DOHH2 (cell line): Measurements from ENCODE around the gene AHCYL1.

Experiments
- H3F3A ChIP-seq: fragments of 200-600 bp; sonication (generic), shearing (Covaris generic); 2 replicates; pipeline ENCODE4 v1.6.0; 2016; ENCODE audit warnings: antibody characterized with exemption, mild to moderate bottlenecking; ENCODE audit not compliant: control insufficient read depth, insufficient read depth
- H3K27ac ChIP-seq: fragments of 200-600 bp; sonication (generic); 2 replicates; pipeline ENCODE4 v1.5.1; 2014; ENCODE audit warnings: low read depth, mild to moderate bottlenecking, low read length, moderate library complexity
- H3K27me3 ChIP-seq: fragments of 200-600 bp; sonication (generic); 2 replicates; pipeline ENCODE4 v1.6.1; 2014; ENCODE audit warnings: mild to moderate bottlenecking, low read length, mixed read lengths; ENCODE audit not compliant: control insufficient read depth
- H3K36me3 ChIP-seq: fragments of 200-600 bp; sonication (generic); 2 replicates; pipeline ENCODE4 v1.6.1; 2014; ENCODE audit warnings: mild to moderate bottlenecking, low read length, moderate library complexity, mixed read lengths; ENCODE audit not compliant: control insufficient read depth
- H3K4me1 ChIP-seq: fragments of 200-600 bp; sonication (generic); 2 replicates; pipeline ENCODE4 v1.6.1; 2014; ENCODE audit warnings: mild to moderate bottlenecking, low read length, mixed read lengths; ENCODE audit not compliant: control insufficient read depth
- H3K4me2 ChIP-seq: fragments of 200-600 bp; sonication (generic); 2 replicates; pipeline ENCODE4 v1.6.0; 2014; ENCODE audit warnings: mild to moderate bottlenecking, low read length, moderate library complexity
- H3K4me3 ChIP-seq: fragments of 200-600 bp; sonication (generic); 2 replicates; pipeline ENCODE4 v1.5.1; 2014; ENCODE audit warnings: mild to moderate bottlenecking, low read length, mixed read lengths
- H3K79me2 ChIP-seq: fragments of 200-600 bp; sonication (generic); 2 replicates; pipeline ENCODE4 v1.6.1; 2014; ENCODE audit warnings: mild to moderate bottlenecking, low read length, mixed read lengths; ENCODE audit not compliant: control insufficient read depth
- H3K9me2 ChIP-seq: fragments of 200-600 bp; sonication (generic); replicated peaks from 2 replicates; pipeline ENCODE4 v1.6.1; 2014; ENCODE audit warnings: mild to moderate bottlenecking, low read length, mixed read lengths; ENCODE audit not compliant: control insufficient read depth
- H3K9me3 ChIP-seq: fragments of 200-600 bp; sonication (generic); 2 replicates; pipeline ENCODE4 v1.6.1; 2014; ENCODE audit warnings: antibody characterized with exemption, low read length, mixed read lengths; ENCODE audit not compliant: control insufficient read depth, insufficient read depth
- H4K20me1 ChIP-seq: fragments of 200-600 bp; sonication (generic); 2 replicates; pipeline ENCODE4 v1.6.0; 2014; ENCODE audit warnings: low read depth, mild to moderate bottlenecking, antibody characterized with exemption, low read length, moderate library complexity; ENCODE audit not compliant: control insufficient read depth, insufficient read depth
- CTCF ChIP-seq: fragments of 200-600 bp; sonication (generic); IDR thresholded peaks from one replicate; pipeline ENCODE4 v1.5.1; 2014; ENCODE audit warnings: antibody characterized with exemption, mild to moderate bottlenecking, low read depth, low read length; ENCODE audit not compliant: poor library complexity, severe bottlenecking
- EZH2phosphoT487 ChIP-seq: fragments of 200-600 bp; sonication (generic); IDR thresholded peaks from 2 replicates; pipeline ENCODE4 v1.6.1; 2017; ENCODE audit warnings: borderline replicate concordance, mild to moderate bottlenecking, antibody characterized with exemption, low read length, moderate library complexity, mixed read lengths

Gene AHCYL1

GRCh38 chr1:110017792-110018191 is 33.2 kb downstream of the AHCYL1 start:
- Histone ChIP-seq H3K79me2 (no peaks in the 10 kb centered on the region), H3K4me1 (no peaks in the 10 kb centered on the region), H3K4me2 (no peak overlapping the region), H3K27me3 (no peaks in the 10 kb centered on the region), H3F3A (no peaks in the 10 kb centered on the region), H3K9me2 (no peaks in the 10 kb centered on the region), H3K27ac (no peak overlapping the region), H3K4me3 (no peak overlapping the region), H3K36me3 (peaks cover 80% of the 10 kb centered on the region), H4K20me1 (no peaks in the 10 kb centered on the region), H3K9me3 (no peaks in the 10 kb centered on the region)
- no peak for TF ChIP-seq EZH2phosphoT487
- no peak for TF ChIP-seq CTCF

- Histone ChIP-seq H3K4me2 (no peak overlapping the region), H4K20me1 (no peaks in the 10 kb centered on the region), H3K79me2 (no peaks in the 10 kb centered on the region), H3K9me3 (no peaks in the 10 kb centered on the region), H3K27ac (no peak overlapping the region), H3K4me1 (no peaks in the 10 kb centered on the region), H3K9me2 (no peaks in the 10 kb centered on the region), H3K4me3 (no peak overlapping the region), H3K27me3 (no peaks in the 10 kb centered on the region), H3K36me3 (peaks cover 81% of the 10 kb centered on the region), H3F3A (no peaks in the 10 kb centered on the region)
- TF ChIP-seq EZH2phosphoT487 (no peak), CTCF (no peak)
These were observed 33.8 kb downstream of the AHCYL1 start for GRCh38 chr1:110018396-110018795.

- Histone ChIP-seq H3K27me3 (no peaks in the 10 kb centered on the region), H3K4me1 (no peaks in the 10 kb centered on the region), H3K9me3 (no peaks in the 10 kb centered on the region), H3K4me2 (no peak overlapping the region), H4K20me1 (no peaks in the 10 kb centered on the region), H3K27ac (no peak overlapping the region), H3K4me3 (no peak overlapping the region), H3K9me2 (no peaks in the 10 kb centered on the region), H3K79me2 (no peaks in the 10 kb centered on the region), H3K36me3 (peaks cover 80% of the 10 kb centered on the region), H3F3A (no peaks in the 10 kb centered on the region)
- no peak for TF ChIP-seq EZH2phosphoT487
- no peak for TF ChIP-seq CTCF
These were observed 35.2 kb downstream of the AHCYL1 start for GRCh38 chr1:110019770-110020169.

- Histone ChIP-seq H3K79me2 (no peaks in the 10 kb centered on the region), H3F3A (no peaks in the 10 kb centered on the region; the same call in 1 of the 2 replicates), H3K27ac (no peak overlapping the region), H3K9me2 (no peaks in the 10 kb centered on the region), H3K4me1 (no peaks in the 10 kb centered on the region), H3K9me3 (no peaks in the 10 kb centered on the region), H4K20me1 (no peaks in the 10 kb centered on the region), H3K4me3 (no peak overlapping the region), H3K27me3 (no peaks in the 10 kb centered on the region), H3K4me2 (no peak overlapping the region), H3K36me3 (peaks cover 69% of the 10 kb centered on the region)
- no peak for TF ChIP-seq EZH2phosphoT487
These were observed 36.7 kb downstream of the AHCYL1 start for GRCh38 chr1:110021285-110021684.
